ENCODE results near the gene NTM.

GRCh38 chr11:131764649-131765048, 394.2 kb downstream of the NTM start:
- TF ChIP-seq CTCF (IDR thresholded peaks at IDR 0.05; ENCODE audit: low read depth, low read length, poor library complexity, severe bottlenecking): no peak
- no peak for TF ChIP-seq EZH2phosphoT487 (IDR thresholded peaks at IDR 0.05; ENCODE audit: borderline replicate concordance, low read length)
